Progenitor cell of endocrine pancreas (in vitro differentiated cells): ENCODE results near the gene NUP93. TPM values are rescaled to one million over a fixed set of nuclear protein-coding genes. Genes with fewer than 3 reads are reported as not detected.

ENCODE experiments used
- DNase-seq: peaks from one replicate; pipeline ENCODE4 v3.0.0; 2021; ENCODE audit warnings: low spot score; ENCODE audit not compliant: unreplicated experiment
- H3K27ac Mint-ChIP-seq: 2 replicates; pipeline ENCODE4 v1.8.0; 2021; ENCODE audit warnings: mild to moderate bottlenecking, moderate library complexity, mixed read lengths
- H3K27me3 Mint-ChIP-seq: 2 replicates; pipeline ENCODE4 v1.8.0; 2021; ENCODE audit warnings: mixed read lengths
- H3K36me3 Mint-ChIP-seq: 2 replicates; pipeline ENCODE4 v1.8.0; 2022; ENCODE audit warnings: mixed read lengths; ENCODE audit not compliant: insufficient read depth
- H3K4me1 Mint-ChIP-seq: 2 replicates; pipeline ENCODE4 v1.8.0; 2021; ENCODE audit warnings: low read depth, mixed read lengths
- H3K4me3 Mint-ChIP-seq: 2 replicates; pipeline ENCODE4 v1.8.0; 2021; ENCODE audit warnings: low read depth, mild to moderate bottlenecking, moderate library complexity, mixed read lengths
- H3K9me3 Mint-ChIP-seq: 2 replicates; pipeline ENCODE4 v1.8.0; 2021; ENCODE audit warnings: low read depth, mixed read lengths
- CTCF ChIP-seq: fragments of 200-600 bp; sonication (generic); IDR thresholded peaks from one replicate; pipeline ENCODE4 v1.5.0; 2021; ENCODE audit warnings: antibody characterized with exemption, mild to moderate bottlenecking; ENCODE audit not compliant: unreplicated experiment
- total RNA-seq: library from RNA; stranded (reverse); gene quantifications from 2 replicates; pipeline ENCODE4 v1.2.1, GENCODE V29; 2021

NUP93 gene
- total RNA-seq, 1 donor from 2014 or later, result 74.4 TPM

- no peaks in the 10 kb centered on the region for H3K9me3 Mint-ChIP-seq
- H3K4me3 Mint-ChIP-seq, result no peak overlapping the region
- H3K27ac Mint-ChIP-seq, result no peak overlapping the region
- peaks cover 10% of the 10 kb centered on the region for H3K4me1 Mint-ChIP-seq
- H3K36me3 Mint-ChIP-seq, result no peaks in the 10 kb centered on the region
- no peaks in the 10 kb centered on the region for H3K27me3 Mint-ChIP-seq
- DNase-seq, result no peak
- TF ChIP-seq CTCF, result no peak
Observed at GRCh38 chr16:56773532-56773931, 43.6 kb downstream of the NUP93 start.

GRCh38 chr16:56774016-56774680, 44.2 kb downstream of the NUP93 start:
- no peak for DNase-seq
- H3K36me3 Mint-ChIP-seq, result no peaks in the 10 kb centered on the region
- no peak overlapping the region for H3K27ac Mint-ChIP-seq
- peaks cover 7% of the 10 kb centered on the region for H3K4me1 Mint-ChIP-seq
- TF ChIP-seq CTCF, result no peak
- no peaks in the 10 kb centered on the region for H3K27me3 Mint-ChIP-seq
- H3K9me3 Mint-ChIP-seq, result no peaks in the 10 kb centered on the region
- no peak overlapping the region for H3K4me3 Mint-ChIP-seq

- no peak overlapping the region for H3K27ac Mint-ChIP-seq
Observed at GRCh38 chr16:56775162-56775561, 45.2 kb downstream of the NUP93 start.

GRCh38 chr16:56776562-56776961, 46.6 kb downstream of the NUP93 start:
- peaks cover 6% of the 10 kb centered on the region for H3K4me1 Mint-ChIP-seq
- no peak for TF ChIP-seq CTCF
- H3K4me3 Mint-ChIP-seq, result no peak overlapping the region

More at GRCh38 chr16:56775162-56775561, 45.2 kb downstream of the NUP93 start:
- no peak for DNase-seq
- no peak for TF ChIP-seq CTCF
- no peaks in the 10 kb centered on the region for H3K9me3 Mint-ChIP-seq
- peaks cover 6% of the 10 kb centered on the region for H3K4me1 Mint-ChIP-seq
- H3K4me3 Mint-ChIP-seq, result no peak overlapping the region
- H3K36me3 Mint-ChIP-seq, result no peaks in the 10 kb centered on the region
- H3K27me3 Mint-ChIP-seq, result no peaks in the 10 kb centered on the region

GRCh38 chr16:56777001-56777400, 47.1 kb downstream of the NUP93 start:
- peaks cover 10% of the 10 kb centered on the region for H3K4me1 Mint-ChIP-seq
- DNase-seq, result no peak
- TF ChIP-seq CTCF, result no peak
- no peaks in the 10 kb centered on the region for H3K36me3 Mint-ChIP-seq
- H3K27me3 Mint-ChIP-seq, result no peaks in the 10 kb centered on the region
- no peak overlapping the region for H3K4me3 Mint-ChIP-seq
- no peaks in the 10 kb centered on the region for H3K9me3 Mint-ChIP-seq
- H3K27ac Mint-ChIP-seq, result no peak overlapping the region

More at GRCh38 chr16:56776562-56776961, 46.6 kb downstream of the NUP93 start:
- no peaks in the 10 kb centered on the region for H3K9me3 Mint-ChIP-seq
- no peak overlapping the region for H3K27ac Mint-ChIP-seq
- H3K27me3 Mint-ChIP-seq, result no peaks in the 10 kb centered on the region
- DNase-seq, result no peak
- H3K36me3 Mint-ChIP-seq, result no peaks in the 10 kb centered on the region
